Pancreas (tissue), 10 donors: ENCODE results near the gene ELOVL1. TPM values are rescaled to one million over a fixed set of nuclear protein-coding genes. Genes with fewer than 3 reads are reported as not detected.

Experiments used
- ATAC-seq, 4 donors: fragments of 200-7000 bp; cut with Tn5 transposase; one replicate each; pipeline versions ENCODE4 v1.8.0 to v1.9.1; 2020; ENCODE audit warnings: mild to moderate bottlenecking in 4 of 4, moderate library complexity in 4 of 4
- DNase-seq, 6 donors: peaks; one replicate each; pipeline ENCODE4 v3.0.0-alpha.2; 2020
- FAIRE-seq: peaks from 2 replicates; lab custom pipeline; 2012; peaks lifted over from hg19 to GRCh38; lab: Jason Lieb, UNC
- H3K27ac ChIP-seq, 4 donors: fragments of 200-600 bp; sonication (generic); 1 replicate in 3 of 4; 2 replicates in 1 of 4; pipeline versions ENCODE4 v1.5.0 to v1.8.0; 2020
- H3K27me3 ChIP-seq, 4 donors: fragments of 200-600 bp; one replicate each; pipeline ENCODE4 v1.8.0; 2021
- H3K36me3 ChIP-seq, 3 donors: fragments of 200-600 bp; sonication (generic) in 1 of 3; one replicate each; pipeline versions ENCODE4 v1.5.0 to v1.8.0; 2020 to 2021
- H3K4me1 ChIP-seq, 3 donors: fragments of 200-600 bp; one replicate each; pipeline ENCODE4 v1.8.0; 2021
- H3K4me3 ChIP-seq, 4 donors: fragments of 200-600 bp; sonication (generic) in 2 of 4; one replicate each; pipeline versions ENCODE4 v1.5.0 to v1.8.0; 2020 to 2021
- H3K9me3 ChIP-seq, 4 donors: fragments of 200-600 bp; one replicate each; pipeline ENCODE4 v1.8.0; 2021
- CTCF ChIP-seq, 4 donors: fragments of 200-600 bp; sonication (generic) in 3 of 4; IDR thresholded peaks; one replicate each; pipeline versions ENCODE4 v1.5.0 to v1.8.0; 2021; ENCODE audit warnings: antibody characterized with exemption in 4 of 4
- WGBS, 2 donors: extraction: QIAGEN DNeasy Blood & Tissue Kit; methylation state at CpG; one replicate each; pipeline ENCODE4 v1.1.7; 2013; 5-methylcytosine and 5-hydroxymethylcytosine counted together
- intact Hi-C, 3 donors: fragments of 100-400 bp; cut with DNase I; formaldehyde crosslinking; loops; one replicate each; pipeline versions ENCODE4 v1.11.1 to v1.14.2; 2022
- polyA plus RNA-seq, 2 donors: library from polyadenylated mRNA; stranded (reverse); fragments of 200-250 nt; gene quantifications; one replicate each; pipeline ENCODE4 v1.2.3, GENCODE V29; 2013
- total RNA-seq, 6 donors: library from RNA; stranded (reverse); fragmentation: NEBNext Ultra II Directional in 4 of 6; extraction: Animal tissue kit (Norgen Biotek cat#: 25700) in 4 of 6; gene quantifications; one replicate each; pipeline versions ENCODE4 v1.2.1 to v1.2.4, GENCODE V29; 2021 to 2023
- donor health status: healthy with polysubstance abuse.
- donor health status: DM: no; HTN: no; CAD: no; lungs with moderate emphysema.
- donor health status: DM: no; HTN: no; CAD: no.
- donor health status: control.
- donor health status: control.
- donor health status: Bipolar disorder and iron deficiency.
- donor health status: DM: yes; HTN: yes; CAD: no.
- donor health status: DM: no; HTN: no; CAD: no.
- donor health status: DM: no; HTN: no; CAD: no.
- donor health status: DM: yes; HTN: yes; CAD: no.

Gene ELOVL1
- total and polyA plus RNA-seq, 8 donors = 22.8 to 44.9 (median 31.6) TPM

DNA sequence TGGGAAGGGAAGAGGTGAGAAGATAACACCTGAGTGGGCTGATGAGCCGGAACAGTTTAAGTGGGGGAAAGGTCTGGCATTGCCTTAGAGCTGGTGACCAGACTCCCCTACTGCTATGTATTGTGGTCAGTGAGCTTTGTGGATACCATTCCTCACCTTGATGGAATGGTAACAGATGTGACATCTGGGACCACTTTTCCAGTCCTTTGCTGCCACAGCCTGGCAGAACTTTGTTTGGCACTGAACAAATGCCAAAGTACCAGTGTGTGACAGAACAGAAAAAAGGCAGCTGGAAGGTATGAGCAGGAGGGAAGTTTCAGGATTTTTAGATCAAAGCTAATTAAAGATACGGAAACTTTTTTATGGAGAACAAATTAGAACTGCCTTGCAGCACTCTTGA lies 15.6 kb upstream of the ELOVL1 start:
- H3K27ac ChIP-seq = no peak overlapping the region
- 76 to 77% methylated on average over 2 of the region's 2 CpGs for WGBS, 2 donors

GRCh38 chr1:43382027-43382779 lies 14.4 kb upstream of the ELOVL1 start:
- 56 to 61% methylated on average over 6 of the region's 6 CpGs for WGBS, 2 donors
- H3K27ac ChIP-seq = no peak overlapping the region
- no peaks in the 10 kb centered on the region for H3K9me3 ChIP-seq
- H3K4me1 ChIP-seq = no peaks in the 10 kb centered on the region
- no peak for FAIRE-seq
- peak in 3 of 4 donors; percentile 23 to 42 (median 41) for ATAC-seq
- DNase-seq = no peak
- no peak for TF ChIP-seq CTCF (IDR thresholded peaks at IDR 0.05)
- no peak overlapping the region for H3K4me3 ChIP-seq
- no peaks in the 10 kb centered on the region for H3K27me3 ChIP-seq
- H3K36me3 ChIP-seq = peaks cover 17 to 39% (median 24%) of the 10 kb centered on the region in 3 donors
- intact Hi-C loops = no loop called here

More for the DNA sequence above, 15.6 kb upstream of the ELOVL1 start:
- no peak for DNase-seq
- H3K36me3 ChIP-seq = peaks cover 17 to 39% (median 24%) of the 10 kb centered on the region in 3 donors
- intact Hi-C loops = no loop called here
- peaks cover 0 to 7% (median 6%) of the 10 kb centered on the region in 3 donors for H3K4me1 ChIP-seq
- no peaks in the 10 kb centered on the region for H3K9me3 ChIP-seq
- TF ChIP-seq CTCF (IDR thresholded peaks at IDR 0.05) = no peak
- ATAC-seq = peak in 2 of 4 donors; percentile 55 to 60
- FAIRE-seq = no peak
- H3K27me3 ChIP-seq = no peaks in the 10 kb centered on the region
- H3K4me3 ChIP-seq = no peak overlapping the region

DNA sequence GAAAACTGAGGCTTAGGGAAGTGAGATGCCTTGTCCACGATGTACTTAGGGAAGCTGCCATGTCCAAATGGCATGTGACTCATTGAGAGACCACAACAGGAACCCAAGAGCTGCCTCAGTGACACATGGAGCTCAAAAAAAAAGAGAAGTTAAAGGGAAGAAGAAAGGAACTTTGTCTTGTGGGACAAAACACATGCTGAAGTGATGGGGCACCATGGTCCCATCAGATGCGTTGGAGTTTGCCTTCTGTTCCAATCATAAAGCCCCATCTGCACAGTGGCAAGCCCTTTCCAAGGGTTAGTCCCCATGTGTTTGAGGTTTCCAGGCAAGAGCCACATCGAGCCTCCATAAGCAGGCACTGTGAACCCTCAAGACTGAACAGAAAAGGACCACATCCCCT lies 13.8 kb upstream of the ELOVL1 start:
- ATAC-seq = peak in 2 of 4 donors; percentile 55 to 64
- Histone ChIP-seq H3K4me1 (no peaks in the 10 kb centered on the region), H3K4me3 (no peak overlapping the region), H3K27me3 (no peaks in the 10 kb centered on the region), H3K36me3 (peaks cover 17 to 38% (median 24%) of the 10 kb centered on the region in 3 donors), H3K27ac (no peak overlapping the region), H3K9me3 (no peaks in the 10 kb centered on the region)
- no peak for TF ChIP-seq CTCF (IDR thresholded peaks at IDR 0.05)
- intact Hi-C loops = no loop called here
- no peak for FAIRE-seq
- DNase-seq = no peak
- 72 to 80% methylated on average over 3 of the region's 3 CpGs for WGBS, 2 donors

- no peak overlapping the region for H3K27ac ChIP-seq
- FAIRE-seq (no peak), ATAC-seq (no peak), DNase-seq (no peak)
- H3K4me1 ChIP-seq = no peaks in the 10 kb centered on the region
- H3K4me3 ChIP-seq = no peak overlapping the region
- no peaks in the 10 kb centered on the region for H3K27me3 ChIP-seq
- H3K36me3 ChIP-seq = peaks cover 3 to 17% (median 6%) of the 10 kb centered on the region in 3 donors
- WGBS, 2 donors = 93 to 94% methylated on average over 1 of the region's 1 CpG
- no peaks in the 10 kb centered on the region for H3K9me3 ChIP-seq
- TF ChIP-seq CTCF (IDR thresholded peaks at IDR 0.05) = no peak
- intact Hi-C loops = no loop called here
These were observed 11.7 kb upstream of the ELOVL1 start for GRCh38 chr1:43379476-43379875.

DNA sequence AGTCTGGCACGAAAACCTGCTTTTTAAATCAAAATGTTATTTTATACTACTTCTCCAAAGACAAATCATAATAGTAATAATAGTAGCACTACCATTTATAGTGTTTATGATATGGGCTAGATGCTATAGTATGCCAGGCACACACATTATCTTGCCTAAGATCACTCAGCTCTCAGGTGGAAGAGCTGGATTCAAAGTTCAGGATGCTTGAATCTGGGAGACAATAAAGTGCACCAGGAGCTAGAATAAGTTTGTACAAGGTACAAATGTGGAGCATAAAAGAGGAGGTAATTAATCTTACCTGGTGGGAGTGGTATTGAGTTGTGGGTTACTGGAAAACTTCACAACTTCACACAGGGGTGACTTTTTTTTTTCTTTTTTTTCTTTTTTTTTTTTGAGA lies 10.0 kb upstream of the ELOVL1 start:
- no peaks in the 10 kb centered on the region for H3K27me3 ChIP-seq
- DNase-seq (no peak), FAIRE-seq (no peak), ATAC-seq (no peak)
- intact Hi-C loops = no loop called here
- no peak for TF ChIP-seq CTCF (IDR thresholded peaks at IDR 0.05)
- WGBS, 2 donors = 92 to 97% methylated on average over 1 of the region's 1 CpG
- peaks cover 0 to under 1% (median 0%) of the 10 kb centered on the region in 3 donors for H3K36me3 ChIP-seq
- H3K27ac ChIP-seq = no peak overlapping the region
- no peak overlapping the region for H3K4me3 ChIP-seq
- no peaks in the 10 kb centered on the region for H3K9me3 ChIP-seq
- H3K4me1 ChIP-seq = peaks cover 0 to 6% (median 0%) of the 10 kb centered on the region in 3 donors
